Lung (tissue), 12 donors: ENCODE measurements around the gene SPG7. TPM values are rescaled to one million over a fixed set of nuclear protein-coding genes. Genes with fewer than 3 reads are reported as not detected.

ENCODE experiments used
- ATAC-seq: fragments of 200-7000 bp; cut with Tn5 transposase; one replicate; pipeline ENCODE4 v1.9.1; 2020; ENCODE audit warnings: moderate number of reproducible peaks; ENCODE audit not compliant: insufficient read depth, low FRiP score
- DNase-seq, 3 donors: peaks; one replicate each; pipeline ENCODE4 v3.0.0-alpha.2; 2013 to 2017
- H3K27ac ChIP-seq, 2 donors: one replicate each; pipeline ENCODE4 v1.5.1; 2013; ENCODE audit warnings: mild to moderate bottlenecking in 2 of 2, moderate library complexity in 2 of 2, control low read depth in 1 of 2, inconsistent platforms in 1 of 2, low read depth in 1 of 2, low read length in 1 of 2
- H3K27me3 ChIP-seq, 3 donors: one replicate each; pipeline ENCODE4 v1.5.1; 2013; ENCODE audit warnings: low read length in 2 of 3; ENCODE audit not compliant: control insufficient read depth in 3 of 3, insufficient read depth in 3 of 3
- H3K36me3 ChIP-seq, 4 donors: one replicate each; pipeline ENCODE4 v1.5.1; 2013; ENCODE audit warnings: low read length in 4 of 4, mild to moderate bottlenecking in 1 of 4, moderate library complexity in 1 of 4; ENCODE audit not compliant: control insufficient read depth in 4 of 4, insufficient read depth in 4 of 4
- H3K4me1 ChIP-seq, 5 donors: one replicate each; pipeline ENCODE4 v1.5.1; 2013; ENCODE audit warnings: low read length in 5 of 5, mild to moderate bottlenecking in 2 of 5, moderate library complexity in 1 of 5; ENCODE audit not compliant: control insufficient read depth in 5 of 5, insufficient read depth in 5 of 5
- H3K4me3 ChIP-seq: one replicate; pipeline ENCODE4 v1.5.1; 2013; ENCODE audit warnings: mild to moderate bottlenecking, control low read depth, moderate library complexity
- H3K9ac ChIP-seq, 2 donors: one replicate each; pipeline ENCODE4 v1.5.1; 2013; ENCODE audit warnings: low read length in 2 of 2, control low read depth in 1 of 2; ENCODE audit not compliant: insufficient read depth in 1 of 2
- H3K9me3 ChIP-seq, 4 donors: one replicate each; pipeline ENCODE4 v1.5.1; 2013; ENCODE audit warnings: low read length in 3 of 4, mild to moderate bottlenecking in 1 of 4, moderate library complexity in 1 of 4; ENCODE audit not compliant: control insufficient read depth in 4 of 4, insufficient read depth in 3 of 4
- CTCF ChIP-seq: IDR thresholded peaks from 2 replicates; pipeline ENCODE4 v1.5.1; 2012; ENCODE audit warnings: mild to moderate bottlenecking; ENCODE audit errors: control extremely low read depth, extremely low read depth
- WGBS, 2 donors: extraction: QIAGEN DNeasy Blood & Tissue Kit; methylation state at CpG; one replicate each; pipeline ENCODE4 v1.1.7; 2013; 5-methylcytosine and 5-hydroxymethylcytosine counted together
- polyA plus RNA-seq, 2 donors: library from polyadenylated mRNA; stranded (reverse); fragments of 200-250 nt; gene quantifications; one replicate each; pipeline ENCODE4 v1.2.1, GENCODE V29; 2013
- total RNA-seq, 2 donors: library from RNA; depleted of rRNA in 1 of 2; stranded (reverse); fragments of >200 nt in 1 of 2; gene quantifications; one replicate each; pipeline ENCODE4 v1.2.1, GENCODE V29; 2014 to 2021
- donor health status: control.
- donor health status: control.
- donor health status: Bipolar disorder and iron deficiency.
- donor health status: healthy.
- donor health status: DM: yes; HTN: yes; CAD: no.

SPG7 gene
- total and polyA plus RNA-seq, 4 donors, result 59.0 to 114 (median 95.4) TPM

DNA sequence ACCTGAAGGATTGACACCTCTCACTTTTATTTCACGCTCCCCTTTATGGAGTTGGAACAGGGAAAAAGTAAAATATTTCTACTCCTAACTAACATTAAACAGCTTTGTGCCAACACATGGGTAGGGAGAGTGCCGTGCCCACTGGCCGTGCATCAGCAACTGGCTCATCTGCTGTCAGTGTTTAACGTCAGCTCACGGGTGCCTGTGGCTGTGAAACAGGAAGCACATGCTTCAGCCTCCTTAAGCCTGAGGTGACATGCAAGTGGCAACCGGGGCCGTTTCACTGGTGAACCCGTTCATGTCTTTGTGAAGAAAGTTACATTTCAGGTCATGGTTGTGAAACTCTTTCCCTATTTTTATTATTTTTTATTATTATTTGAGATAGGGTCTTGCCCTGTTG is 3.2 kb downstream of the SPG7 start:
- Histone ChIP-seq H3K27ac (no peak overlapping the region), H3K9ac (no peak overlapping the region), H3K4me1 (peaks cover 0 to 20% (median 6%) of the 10 kb centered on the region in 5 donors), H3K4me3 (no peak overlapping the region), H3K36me3 (peaks cover 13 to 27% (median 19%) of the 10 kb centered on the region in 4 donors), H3K9me3 (no peaks in the 10 kb centered on the region), H3K27me3 (no peaks in the 10 kb centered on the region)
- no peak for TF ChIP-seq CTCF
- DNase-seq (no peak), ATAC-seq (no peak)
- 45 to 67% methylated on average over 8 of the region's 8 CpGs for WGBS, 2 donors

- no peak for TF ChIP-seq CTCF
- ATAC-seq (no peak), DNase-seq (no peak)
- peaks cover 15 to 36% (median 25%) of the 10 kb centered on the region in 4 donors for H3K36me3 ChIP-seq
- 96 to 98% methylated on average over 9 of the region's 9 CpGs for WGBS, 2 donors
- peaks cover 0 to 2% (median 0%) of the 10 kb centered on the region in 4 donors for H3K9me3 ChIP-seq
- no peak overlapping the region for H3K27ac ChIP-seq
- H3K4me3 ChIP-seq, result no peak overlapping the region
- H3K9ac ChIP-seq, result no peak overlapping the region
- H3K4me1 ChIP-seq, result peaks cover 0 to 12% (median 3%) of the 10 kb centered on the region in 5 donors
- no peaks in the 10 kb centered on the region for H3K27me3 ChIP-seq
Measured at GRCh38 chr16:89512453-89512852, 4.2 kb downstream of the SPG7 start.

DNA sequence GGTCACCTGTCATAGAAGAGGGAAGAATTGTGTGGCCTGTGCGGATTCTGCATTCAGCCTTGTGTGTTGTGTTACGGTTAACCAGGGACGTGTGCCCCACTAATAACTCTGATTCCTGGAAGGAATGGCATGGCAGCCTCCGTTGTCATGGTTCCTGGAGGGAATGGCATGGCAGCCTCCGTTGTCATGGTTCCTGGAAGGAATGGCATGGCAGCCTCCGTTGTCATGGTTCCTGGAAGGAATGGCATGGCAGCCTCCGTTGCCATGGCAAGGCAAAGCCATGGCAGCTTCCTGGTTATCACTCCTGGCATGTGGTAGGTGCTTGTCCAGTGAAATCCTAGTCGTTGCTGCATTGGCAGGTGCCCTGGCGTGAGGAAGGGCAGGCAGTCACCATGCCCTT is 8.9 kb downstream of the SPG7 start:
- Histone ChIP-seq H3K4me1 (no peaks in the 10 kb centered on the region), H3K36me3 (peaks cover 19 to 40% (median 36%) of the 10 kb centered on the region in 4 donors), H3K9me3 (peaks cover 0 to 4% (median 1%) of the 10 kb centered on the region in 4 donors), H3K9ac (no peak overlapping the region), H3K27me3 (no peaks in the 10 kb centered on the region), H3K27ac (no peak overlapping the region), H3K4me3 (no peak overlapping the region)
- WGBS, 2 donors, result 73 to 87% methylated on average over 9 of the region's 9 CpGs
- no peak for ATAC-seq
- no peak for TF ChIP-seq CTCF
- DNase-seq, result no peak

DNA sequence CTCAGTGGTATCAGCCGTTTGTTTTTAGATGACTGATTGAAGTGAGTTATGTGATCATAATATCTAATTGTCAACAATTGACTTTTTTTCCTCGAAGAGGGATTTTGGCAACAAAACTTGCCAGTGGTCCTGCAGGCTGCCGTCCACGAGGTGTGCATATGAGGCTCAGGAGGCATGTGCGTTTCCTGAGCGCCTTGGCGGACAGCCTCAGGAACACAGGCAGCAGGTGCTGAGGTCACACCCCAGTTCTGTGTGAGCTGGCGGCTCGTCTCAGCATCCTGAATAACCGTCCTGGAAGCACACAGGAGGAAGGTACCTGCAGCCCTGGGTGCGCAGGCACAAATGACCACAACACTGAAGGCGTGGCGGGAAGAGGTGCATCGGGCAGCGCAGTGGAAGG is 11.7 kb downstream of the SPG7 start:
- Histone ChIP-seq H3K27ac (no peak overlapping the region), H3K4me3 (no peak overlapping the region), H3K36me3 (peaks cover 10 to 56% (median 45%) of the 10 kb centered on the region in 4 donors), H3K9ac (no peak overlapping the region), H3K27me3 (no peaks in the 10 kb centered on the region), H3K9me3 (peaks cover 0 to 4% (median 1%) of the 10 kb centered on the region in 4 donors), H3K4me1 (peaks cover 0 to 4% (median 0%) of the 10 kb centered on the region in 5 donors)
- ATAC-seq (no peak), DNase-seq (no peak)
- TF ChIP-seq CTCF, result no peak
- 85 to 91% methylated on average over 15 of the region's 15 CpGs for WGBS, 2 donors
